Hepatocyte (in vitro differentiated cells): ENCODE results near the gene BID. TPM values are rescaled to one million over a fixed set of nuclear protein-coding genes. Genes with fewer than 3 reads are reported as not detected.

Source experiments
- DNase-seq: peaks from one replicate; pipeline ENCODE4 v3.0.0-alpha.2; 2016; ENCODE audit warnings: low spot score
- H2AFZ ChIP-seq: fragments of 200-600 bp; sonication (generic); 2 replicates; pipeline ENCODE4 v1.6.0; 2016; ENCODE audit warnings: antibody characterized with exemption, mild to moderate bottlenecking
- H3K27ac ChIP-seq: fragments of 200-600 bp; sonication (generic); 2 replicates; pipeline ENCODE4 v1.5.1; 2016; ENCODE audit warnings: mild to moderate bottlenecking
- H3K27me3 ChIP-seq: fragments of 200-600 bp; sonication (generic); 2 replicates; pipeline ENCODE4 v1.6.1; 2016
- H3K36me3 ChIP-seq: fragments of 200-600 bp; sonication (generic); replicated peaks from 2 replicates; pipeline ENCODE4 v1.5.1; 2016; ENCODE audit warnings: low read depth; ENCODE audit not compliant: insufficient read depth
- H3K4me1 ChIP-seq: fragments of 200-600 bp; sonication (generic); 2 replicates; pipeline ENCODE4 v1.5.1; 2016; ENCODE audit warnings: mild to moderate bottlenecking, moderate library complexity; ENCODE audit not compliant: insufficient read depth
- H3K4me2 ChIP-seq: fragments of 200-600 bp; sonication (generic); 2 replicates; pipeline ENCODE4 v1.6.0; 2016
- H3K4me3 ChIP-seq: fragments of 200-600 bp; sonication (generic); 2 replicates; pipeline ENCODE4 v1.5.1; 2016; ENCODE audit warnings: mild to moderate bottlenecking
- H3K79me2 ChIP-seq: fragments of 200-600 bp; sonication (generic); 2 replicates; pipeline ENCODE4 v1.6.0; 2017; ENCODE audit warnings: mild to moderate bottlenecking
- H3K9me2 ChIP-seq: fragments of 200-600 bp; sonication (generic); replicated peaks from 2 replicates; pipeline ENCODE4 v1.6.0; 2017; ENCODE audit warnings: mild to moderate bottlenecking; ENCODE audit not compliant: insufficient read depth
- H3K9me3 ChIP-seq: fragments of 200-600 bp; sonication (generic); 2 replicates; pipeline ENCODE4 v1.5.1; 2016; ENCODE audit warnings: low read depth, mild to moderate bottlenecking
- H4K20me1 ChIP-seq: fragments of 200-600 bp; sonication (generic); 2 replicates; pipeline ENCODE4 v1.6.0; 2016; ENCODE audit warnings: mild to moderate bottlenecking; ENCODE audit not compliant: insufficient read depth, poor library complexity, severe bottlenecking
- EZH2 ChIP-seq: fragments of 200-600 bp; sonication (generic); IDR thresholded peaks from 2 replicates; pipeline ENCODE4 v1.6.1; 2016; ENCODE audit warnings: antibody characterized with exemption, mild to moderate bottlenecking, borderline replicate concordance
- EZH2phosphoT487 ChIP-seq: fragments of 200-600 bp; sonication (generic); IDR thresholded peaks from one replicate; pipeline ENCODE4 v1.6.1; 2018; ENCODE audit warnings: antibody characterized with exemption, mild to moderate bottlenecking, low read depth, moderate library complexity; ENCODE audit not compliant: unreplicated experiment, severe bottlenecking
- WGBS: methylation state at CpG from one replicate; pipeline ENCODE4 v1.1.6; 2016; ENCODE audit warnings: low lambda C conversion rate; ENCODE audit errors: missing lambda C conversion rate; 5-methylcytosine and 5-hydroxymethylcytosine counted together
- polyA plus RNA-seq: library from polyadenylated mRNA; unstranded; fragments of >200 nt; fragmentation: Nextera tagmentation; extraction: Ambion mirVana; gene quantifications from 2 replicates; pipeline ENCODE4 v1.2.1, GENCODE V29; 2016
- total RNA-seq: library from RNA; depleted of rRNA; stranded (reverse); fragments of >200 nt; gene quantifications from 2 replicates; pipeline ENCODE4 v1.2.3, GENCODE V29; 2014
- TF ChIP-seq, protein P1 (sequence below): fragments of 200-600 bp; sonication (generic); IDR thresholded peaks from 2 replicates; pipeline ENCODE4 v1.5.1; 2016; ENCODE audit warnings: antibody characterized with exemption, mild to moderate bottlenecking; ENCODE audit not compliant: poor library complexity

BID gene
- total and polyA plus RNA-seq, 2 experiments from 2014 or later, result 34.5 to 55.5 TPM

DNA sequence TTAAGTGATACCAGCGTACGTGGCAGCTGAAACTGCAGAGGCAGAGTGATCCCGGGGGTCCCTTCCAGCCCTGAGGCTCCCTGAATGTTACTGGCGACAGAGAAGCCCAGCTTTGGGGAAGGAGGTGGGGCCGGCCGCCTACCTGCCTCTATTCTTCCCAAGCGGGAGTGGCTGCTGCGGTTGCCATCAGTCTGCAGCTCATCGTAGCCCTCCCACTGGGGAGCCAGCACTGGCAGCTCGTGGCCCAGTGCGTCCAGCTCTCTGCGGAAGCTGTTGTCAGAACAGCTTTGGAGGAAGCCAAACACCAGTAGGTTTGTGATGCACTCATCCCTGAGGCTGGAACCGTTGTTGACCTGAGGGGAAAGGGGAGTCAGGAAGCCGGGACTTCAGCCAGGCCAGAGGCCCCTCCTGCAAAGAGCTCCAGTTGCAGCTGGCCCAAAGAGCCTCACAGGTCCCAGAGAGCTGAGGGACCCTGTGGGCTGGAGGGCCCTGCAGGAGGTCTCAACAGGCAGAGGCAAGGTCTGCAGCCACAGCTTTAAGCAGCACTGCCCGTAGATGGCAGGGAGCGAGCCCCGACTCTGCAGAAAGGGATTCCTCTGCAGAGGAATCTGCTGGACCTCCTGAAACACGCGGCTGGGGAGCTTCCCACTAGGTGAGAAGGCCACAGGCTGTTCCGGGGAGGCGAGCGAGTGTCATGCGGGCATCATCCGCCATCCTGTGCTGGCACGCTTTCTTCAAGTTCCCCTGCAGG lies 30.4 kb downstream of the BID start:
- H3K36me3 ChIP-seq, result no peaks in the 10 kb centered on the region
- H3K9me3 ChIP-seq, result no peaks in the 10 kb centered on the region
- H4K20me1 ChIP-seq, result no peaks in the 10 kb centered on the region
- no peak overlapping the region for H2AFZ ChIP-seq
- DNase-seq, result no peak
- no peak overlapping the region for H3K4me2 ChIP-seq
- no peaks in the 10 kb centered on the region for H3K4me1 ChIP-seq
- WGBS, result 82% methylated on average over 25 of the region's 25 CpGs
- no peak overlapping the region for H3K27ac ChIP-seq
- TF ChIP-seq EZH2 (no peak), EZH2phosphoT487 (no peak)
- TF ChIP-seq, protein P1, sequence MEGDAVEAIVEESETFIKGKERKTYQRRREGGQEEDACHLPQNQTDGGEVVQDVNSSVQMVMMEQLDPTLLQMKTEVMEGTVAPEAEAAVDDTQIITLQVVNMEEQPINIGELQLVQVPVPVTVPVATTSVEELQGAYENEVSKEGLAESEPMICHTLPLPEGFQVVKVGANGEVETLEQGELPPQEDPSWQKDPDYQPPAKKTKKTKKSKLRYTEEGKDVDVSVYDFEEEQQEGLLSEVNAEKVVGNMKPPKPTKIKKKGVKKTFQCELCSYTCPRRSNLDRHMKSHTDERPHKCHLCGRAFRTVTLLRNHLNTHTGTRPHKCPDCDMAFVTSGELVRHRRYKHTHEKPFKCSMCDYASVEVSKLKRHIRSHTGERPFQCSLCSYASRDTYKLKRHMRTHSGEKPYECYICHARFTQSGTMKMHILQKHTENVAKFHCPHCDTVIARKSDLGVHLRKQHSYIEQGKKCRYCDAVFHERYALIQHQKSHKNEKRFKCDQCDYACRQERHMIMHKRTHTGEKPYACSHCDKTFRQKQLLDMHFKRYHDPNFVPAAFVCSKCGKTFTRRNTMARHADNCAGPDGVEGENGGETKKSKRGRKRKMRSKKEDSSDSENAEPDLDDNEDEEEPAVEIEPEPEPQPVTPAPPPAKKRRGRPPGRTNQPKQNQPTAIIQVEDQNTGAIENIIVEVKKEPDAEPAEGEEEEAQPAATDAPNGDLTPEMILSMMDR, result no peak
- no peak overlapping the region for H3K4me3 ChIP-seq
- no peaks in the 10 kb centered on the region for H3K79me2 ChIP-seq
- no peaks in the 10 kb centered on the region for H3K9me2 ChIP-seq
- H3K27me3 ChIP-seq, result no peaks in the 10 kb centered on the region

DNA sequence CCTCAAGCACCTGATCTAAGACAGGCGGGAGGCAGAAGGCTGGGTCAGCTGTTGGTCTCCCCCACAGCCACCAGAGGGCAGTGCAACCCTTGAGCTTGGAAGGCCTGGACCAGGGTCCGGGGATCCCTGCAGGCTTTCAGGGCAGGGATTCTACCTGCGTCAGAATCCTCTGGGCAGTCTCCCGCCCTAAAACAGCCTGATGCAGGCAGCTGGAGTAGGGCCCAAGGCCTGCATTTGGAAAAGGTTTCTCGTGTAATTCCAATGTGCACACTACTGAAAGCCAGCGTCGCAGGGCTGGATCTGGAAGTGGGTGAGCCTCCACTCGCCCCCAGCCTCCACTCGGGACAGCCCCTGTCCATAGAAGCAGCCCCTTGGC lies 31.8 kb downstream of the BID start:
- H3K4me2 ChIP-seq, result no peak overlapping the region
- no peaks in the 10 kb centered on the region for H3K79me2 ChIP-seq
- WGBS, result 53% methylated on average over 9 of the region's 9 CpGs
- H4K20me1 ChIP-seq, result no peaks in the 10 kb centered on the region
- no peaks in the 10 kb centered on the region for H3K4me1 ChIP-seq
- H2AFZ ChIP-seq, result no peak overlapping the region
- no peaks in the 10 kb centered on the region for H3K9me2 ChIP-seq
- H3K4me3 ChIP-seq, result no peak overlapping the region
- no peak overlapping the region for H3K27ac ChIP-seq
- H3K27me3 ChIP-seq, result no peaks in the 10 kb centered on the region
- TF ChIP-seq EZH2phosphoT487, result no peak
- TF ChIP-seq, protein P1, result peak; percentile 83
- DNase-seq, result peak; percentile 89
- no peaks in the 10 kb centered on the region for H3K9me3 ChIP-seq
- no peaks in the 10 kb centered on the region for H3K36me3 ChIP-seq

DNA sequence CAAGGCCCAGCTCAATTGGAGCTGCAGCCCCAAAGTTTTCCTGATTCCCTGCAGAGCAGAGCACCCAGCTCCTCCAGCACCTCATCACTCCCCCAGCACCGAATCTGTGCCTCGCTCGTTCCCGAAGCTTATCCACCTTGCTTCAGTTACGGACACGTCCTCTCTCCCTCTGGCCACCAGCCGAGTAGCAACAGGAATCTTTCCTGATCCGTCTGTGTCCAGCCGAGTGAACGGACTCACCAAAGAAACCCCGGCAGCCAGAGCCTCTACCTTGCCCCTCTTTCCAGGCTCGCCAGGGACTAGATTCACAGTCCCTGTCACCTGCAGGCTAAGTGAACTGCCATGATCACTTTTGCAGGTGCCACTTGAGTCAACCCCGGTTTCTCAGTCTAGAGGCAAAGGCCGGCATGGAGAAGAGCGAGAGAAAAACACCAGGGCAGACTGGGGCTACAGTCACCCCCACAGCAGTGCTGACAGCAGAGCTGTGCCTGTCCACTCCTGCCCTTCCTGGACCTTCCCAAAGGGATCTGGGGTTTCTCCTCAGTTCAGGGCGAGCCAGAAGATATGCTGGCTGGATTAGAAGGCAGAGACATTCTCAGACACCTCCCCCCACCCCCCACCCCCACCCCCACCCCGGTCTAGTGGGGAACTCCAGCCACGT lies 32.3 kb downstream of the BID start:
- no peaks in the 10 kb centered on the region for H3K9me2 ChIP-seq
- no peaks in the 10 kb centered on the region for H4K20me1 ChIP-seq
- no peaks in the 10 kb centered on the region for H3K4me1 ChIP-seq
- WGBS, result 74% methylated on average over 17 of the region's 18 CpGs
- no peak overlapping the region for H3K4me2 ChIP-seq
- H3K27ac ChIP-seq, result no peak overlapping the region
- H3K9me3 ChIP-seq, result no peaks in the 10 kb centered on the region
- no peaks in the 10 kb centered on the region for H3K27me3 ChIP-seq
- DNase-seq, result no peak
- H3K36me3 ChIP-seq, result no peaks in the 10 kb centered on the region
- TF ChIP-seq EZH2phosphoT487, result no peak
- TF ChIP-seq, protein P1, result no peak
- no peak for TF ChIP-seq EZH2
- H2AFZ ChIP-seq, result no peak overlapping the region
- no peaks in the 10 kb centered on the region for H3K79me2 ChIP-seq
- H3K4me3 ChIP-seq, result no peak overlapping the region
